ENCODE results near the gene NOLC1. TPM values are rescaled to one million over a fixed set of nuclear protein-coding genes. Genes with fewer than 3 reads are reported as not detected.

NOLC1 gene
- total and polyA plus RNA-seq, 2 of the 13 experiments (the other 11 are each of a cell fraction or from before 2014, with no cell fraction given), result 50.6 to 81.0 TPM

DNA sequence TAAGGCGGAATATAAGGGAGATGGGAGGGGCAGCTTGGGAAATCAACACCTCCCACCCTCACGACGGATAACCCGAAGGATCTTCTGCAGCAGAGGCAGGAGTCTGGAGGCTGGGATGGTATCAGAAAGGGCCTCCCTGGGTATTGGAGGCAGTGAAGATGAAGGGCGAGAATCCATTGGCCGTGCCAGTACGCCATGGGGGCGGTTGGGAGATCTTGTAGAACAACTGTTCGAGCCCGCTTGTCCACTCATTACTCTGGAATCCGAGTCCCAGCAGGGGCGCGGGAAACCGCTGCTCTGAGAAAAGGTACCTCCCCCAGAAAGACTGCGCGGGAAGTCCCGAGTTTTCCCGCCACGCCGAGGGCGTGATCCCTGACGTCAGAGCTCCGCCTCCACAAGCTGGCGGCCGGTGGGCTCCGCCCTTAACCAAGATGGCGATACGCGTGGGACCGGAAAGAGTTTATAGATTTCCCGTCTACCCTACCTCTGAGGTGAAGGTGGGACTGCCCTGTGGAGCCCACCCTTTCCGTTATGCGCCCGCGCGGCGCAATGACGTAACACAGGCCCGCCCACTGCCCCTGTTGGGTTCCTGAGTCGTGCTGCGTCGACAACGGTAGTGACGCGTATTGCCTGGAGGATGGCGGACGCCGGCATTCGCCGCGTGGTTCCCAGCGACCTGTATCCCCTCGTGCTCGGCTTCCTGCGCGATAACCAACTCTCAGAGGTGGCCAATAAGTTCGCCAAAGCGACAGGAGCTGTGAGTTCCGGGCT, at the start of gene NOLC1 (continued):
- TF ChIP-seq, protein P1, sequence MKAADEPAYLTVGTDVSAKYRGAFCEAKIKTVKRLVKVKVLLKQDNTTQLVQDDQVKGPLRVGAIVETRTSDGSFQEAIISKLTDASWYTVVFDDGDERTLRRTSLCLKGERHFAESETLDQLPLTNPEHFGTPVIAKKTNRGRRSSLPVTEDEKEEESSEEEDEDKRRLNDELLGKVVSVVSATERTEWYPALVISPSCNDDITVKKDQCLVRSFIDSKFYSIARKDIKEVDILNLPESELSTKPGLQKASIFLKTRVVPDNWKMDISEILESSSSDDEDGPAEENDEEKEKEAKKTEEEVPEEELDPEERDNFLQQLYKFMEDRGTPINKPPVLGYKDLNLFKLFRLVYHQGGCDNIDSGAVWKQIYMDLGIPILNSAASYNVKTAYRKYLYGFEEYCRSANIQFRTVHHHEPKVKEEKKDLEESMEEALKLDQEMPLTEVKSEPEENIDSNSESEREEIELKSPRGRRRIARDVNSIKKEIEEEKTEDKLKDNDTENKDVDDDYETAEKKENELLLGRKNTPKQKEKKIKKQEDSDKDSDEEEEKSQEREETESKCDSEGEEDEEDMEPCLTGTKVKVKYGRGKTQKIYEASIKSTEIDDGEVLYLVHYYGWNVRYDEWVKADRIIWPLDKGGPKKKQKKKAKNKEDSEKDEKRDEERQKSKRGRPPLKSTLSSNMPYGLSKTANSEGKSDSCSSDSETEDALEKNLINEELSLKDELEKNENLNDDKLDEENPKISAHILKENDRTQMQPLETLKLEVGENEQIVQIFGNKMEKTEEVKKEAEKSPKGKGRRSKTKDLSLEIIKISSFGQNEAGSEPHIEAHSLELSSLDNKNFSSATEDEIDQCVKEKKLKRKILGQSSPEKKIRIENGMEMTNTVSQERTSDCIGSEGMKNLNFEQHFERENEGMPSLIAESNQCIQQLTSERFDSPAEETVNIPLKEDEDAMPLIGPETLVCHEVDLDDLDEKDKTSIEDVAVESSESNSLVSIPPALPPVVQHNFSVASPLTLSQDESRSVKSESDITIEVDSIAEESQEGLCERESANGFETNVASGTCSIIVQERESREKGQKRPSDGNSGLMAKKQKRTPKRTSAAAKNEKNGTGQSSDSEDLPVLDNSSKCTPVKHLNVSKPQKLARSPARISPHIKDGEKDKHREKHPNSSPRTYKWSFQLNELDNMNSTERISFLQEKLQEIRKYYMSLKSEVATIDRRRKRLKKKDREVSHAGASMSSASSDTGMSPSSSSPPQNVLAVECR (CRISPR knock-in tag; IDR thresholded peaks at IDR 0.05; ENCODE audit: borderline replicate concordance), result peak; percentile 98
- TF ChIP-seq, protein P2, sequence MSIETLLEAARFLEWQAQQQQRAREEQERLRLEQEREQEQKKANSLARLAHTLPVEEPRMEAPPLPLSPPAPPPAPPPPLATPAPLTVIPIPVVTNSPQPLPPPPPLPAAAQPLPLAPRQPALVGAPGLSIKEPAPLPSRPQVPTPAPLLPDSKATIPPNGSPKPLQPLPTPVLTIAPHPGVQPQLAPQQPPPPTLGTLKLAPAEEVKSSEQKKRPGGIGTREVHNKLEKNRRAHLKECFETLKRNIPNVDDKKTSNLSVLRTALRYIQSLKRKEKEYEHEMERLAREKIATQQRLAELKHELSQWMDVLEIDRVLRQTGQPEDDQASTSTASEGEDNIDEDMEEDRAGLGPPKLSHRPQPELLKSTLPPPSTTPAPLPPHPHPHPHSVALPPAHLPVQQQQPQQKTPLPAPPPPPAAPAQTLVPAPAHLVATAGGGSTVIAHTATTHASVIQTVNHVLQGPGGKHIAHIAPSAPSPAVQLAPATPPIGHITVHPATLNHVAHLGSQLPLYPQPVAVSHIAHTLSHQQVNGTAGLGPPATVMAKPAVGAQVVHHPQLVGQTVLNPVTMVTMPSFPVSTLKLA (IDR thresholded peaks at IDR 0.05), result peak; percentile 15; the same call in 1 of the 2 replicates
- TF ChIP-seq, protein P3, sequence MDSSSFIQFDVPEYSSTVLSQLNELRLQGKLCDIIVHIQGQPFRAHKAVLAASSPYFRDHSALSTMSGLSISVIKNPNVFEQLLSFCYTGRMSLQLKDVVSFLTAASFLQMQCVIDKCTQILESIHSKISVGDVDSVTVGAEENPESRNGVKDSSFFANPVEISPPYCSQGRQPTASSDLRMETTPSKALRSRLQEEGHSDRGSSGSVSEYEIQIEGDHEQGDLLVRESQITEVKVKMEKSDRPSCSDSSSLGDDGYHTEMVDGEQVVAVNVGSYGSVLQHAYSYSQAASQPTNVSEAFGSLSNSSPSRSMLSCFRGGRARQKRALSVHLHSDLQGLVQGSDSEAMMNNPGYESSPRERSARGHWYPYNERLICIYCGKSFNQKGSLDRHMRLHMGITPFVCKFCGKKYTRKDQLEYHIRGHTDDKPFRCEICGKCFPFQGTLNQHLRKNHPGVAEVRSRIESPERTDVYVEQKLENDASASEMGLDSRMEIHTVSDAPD (CRISPR knock-in tag; IDR thresholded peaks at IDR 0.05), result peak; percentile 63; the same call in 1 of the 2 replicates
- 0 out of 2 replicates have a peak, but pooled peaks have one; percentile 9 for TF ChIP-seq SP140L (CRISPR knock-in tag; IDR thresholded peaks at IDR 0.05; ENCODE audit: borderline replicate concordance)
- peak; percentile 7; the same call in 1 of the 2 replicates for TF ChIP-seq RAD21 (CRISPR knock-in tag; IDR thresholded peaks at IDR 0.05)
- TF ChIP-seq MTA1 (CRISPR knock-in tag; IDR thresholded peaks at IDR 0.05; ENCODE audit: borderline replicate concordance), result no peak
- TF ChIP-seq, protein P4, sequence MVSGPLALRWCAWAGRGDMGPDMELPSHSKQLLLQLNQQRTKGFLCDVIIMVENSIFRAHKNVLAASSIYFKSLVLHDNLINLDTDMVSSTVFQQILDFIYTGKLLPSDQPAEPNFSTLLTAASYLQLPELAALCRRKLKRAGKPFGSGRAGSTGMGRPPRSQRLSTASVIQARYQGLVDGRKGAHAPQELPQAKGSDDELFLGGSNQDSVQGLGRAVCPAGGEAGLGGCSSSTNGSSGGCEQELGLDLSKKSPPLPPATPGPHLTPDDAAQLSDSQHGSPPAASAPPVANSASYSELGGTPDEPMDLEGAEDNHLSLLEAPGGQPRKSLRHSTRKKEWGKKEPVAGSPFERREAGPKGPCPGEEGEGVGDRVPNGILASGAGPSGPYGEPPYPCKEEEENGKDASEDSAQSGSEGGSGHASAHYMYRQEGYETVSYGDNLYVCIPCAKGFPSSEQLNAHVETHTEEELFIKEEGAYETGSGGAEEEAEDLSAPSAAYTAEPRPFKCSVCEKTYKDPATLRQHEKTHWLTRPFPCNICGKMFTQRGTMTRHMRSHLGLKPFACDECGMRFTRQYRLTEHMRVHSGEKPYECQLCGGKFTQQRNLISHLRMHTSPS (CRISPR knock-in tag; IDR thresholded peaks at IDR 0.05; ENCODE audit: low read depth), result no peak; the same call in 1 of the 2 replicates
- TF ChIP-seq ZNF33A (CRISPR knock-in tag; IDR thresholded peaks at IDR 0.05; ENCODE audit: borderline replicate concordance), result no peak
- TF ChIP-seq, protein P5, sequence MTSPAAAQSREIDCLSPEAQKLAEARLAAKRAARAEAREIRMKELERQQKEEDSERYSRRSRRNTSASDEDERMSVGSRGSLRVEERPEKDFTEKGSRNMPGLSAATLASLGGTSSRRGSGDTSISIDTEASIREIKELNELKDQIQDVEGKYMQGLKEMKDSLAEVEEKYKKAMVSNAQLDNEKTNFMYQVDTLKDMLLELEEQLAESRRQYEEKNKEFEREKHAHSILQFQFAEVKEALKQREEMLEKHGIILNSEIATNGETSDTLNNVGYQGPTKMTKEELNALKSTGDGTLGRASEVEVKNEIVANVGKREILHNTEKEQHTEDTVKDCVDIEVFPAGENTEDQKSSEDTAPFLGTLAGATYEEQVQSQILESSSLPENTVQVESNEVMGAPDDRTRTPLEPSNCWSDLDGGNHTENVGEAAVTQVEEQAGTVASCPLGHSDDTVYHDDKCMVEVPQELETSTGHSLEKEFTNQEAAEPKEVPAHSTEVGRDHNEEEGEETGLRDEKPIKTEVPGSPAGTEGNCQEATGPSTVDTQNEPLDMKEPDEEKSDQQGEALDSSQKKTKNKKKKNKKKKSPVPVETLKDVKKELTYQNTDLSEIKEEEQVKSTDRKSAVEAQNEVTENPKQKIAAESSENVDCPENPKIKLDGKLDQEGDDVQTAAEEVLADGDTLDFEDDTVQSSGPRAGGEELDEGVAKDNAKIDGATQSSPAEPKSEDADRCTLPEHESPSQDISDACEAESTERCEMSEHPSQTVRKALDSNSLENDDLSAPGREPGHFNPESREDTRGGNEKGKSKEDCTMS (CRISPR knock-in tag; conservative IDR thresholded peaks at IDR 0.05), result no peak
- TF ChIP-seq HHEX (CRISPR knock-in tag; IDR thresholded peaks at IDR 0.05), result no peak
- no peak for TF ChIP-seq ZNF207 (IDR thresholded peaks at IDR 0.05; ENCODE audit: borderline replicate concordance)
- TF ChIP-seq, protein P6, sequence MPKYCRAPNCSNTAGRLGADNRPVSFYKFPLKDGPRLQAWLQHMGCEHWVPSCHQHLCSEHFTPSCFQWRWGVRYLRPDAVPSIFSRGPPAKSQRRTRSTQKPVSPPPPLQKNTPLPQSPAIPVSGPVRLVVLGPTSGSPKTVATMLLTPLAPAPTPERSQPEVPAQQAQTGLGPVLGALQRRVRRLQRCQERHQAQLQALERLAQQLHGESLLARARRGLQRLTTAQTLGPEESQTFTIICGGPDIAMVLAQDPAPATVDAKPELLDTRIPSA (CRISPR knock-in tag; IDR thresholded peaks at IDR 0.05; ENCODE audit: borderline replicate concordance), result no peak
- 0 out of 2 replicates have a peak, but pooled peaks have one; percentile 71 for TF ChIP-seq ZMYM2 (CRISPR knock-in tag; IDR thresholded peaks at IDR 0.05)
- TF ChIP-seq ZNF263 (CRISPR knock-in tag; IDR thresholded peaks at IDR 0.05), result peak; percentile 20

Measured in HepG2 (cell line).